IMR-90 (cell line): ENCODE measurements around the gene LAMC2. TPM values are rescaled to one million over a fixed set of nuclear protein-coding genes. Genes with fewer than 3 reads are reported as not detected.

ENCODE experiments used
- ATAC-seq: fragments of 200-7000 bp; cut with Tn5 transposase; 2 replicates; pipeline ENCODE4 v1.9.1; 2020; ENCODE audit warnings: low read depth, mild to moderate bottlenecking, moderate library complexity
- BruUV-seq: library from RNA; stranded (reverse); fragments of 400-500 nt; replicated peaks from 2 replicates; lab custom pipeline; 2021; lab: Mats Ljungman, UMichigan
- CTCF ChIA-PET: fragments of 300-600 bp; formaldehyde crosslinking; extraction: SDS; loops from one replicate; lab custom pipeline; 2021; ENCODE audit warnings: antibody characterized with exemption; lab: Yijun Ruan, JAX
- POLR2A ChIA-PET: fragments of 300-600 bp; sonication (Branson Sonifier 250); formaldehyde crosslinking; loops from one replicate; lab custom pipeline; 2022; ENCODE audit warnings: antibody characterized with exemption; ENCODE audit not compliant: unreplicated experiment; lab: Charles Lee
- DNase-seq: peaks from one replicate; pipeline ENCODE4 v3.0.0; 2013
- H2AFZ ChIP-seq: replicated peaks from 2 replicates; pipeline ENCODE3; 2013; ENCODE audit warnings: low read length, mild to moderate bottlenecking; ENCODE audit not compliant: poor library complexity
- H2AK5ac ChIP-seq: 2 replicates; pipeline ENCODE4 v1.6.1; 2013; ENCODE audit warnings: low read depth, low read length, inconsistent platforms
- H2AK9ac ChIP-seq: replicated peaks from 2 replicates; pipeline ENCODE3; 2013; ENCODE audit warnings: mild to moderate bottlenecking, low read depth, low read length, moderate library complexity; ENCODE audit not compliant: poor library complexity
- H2BK120ac ChIP-seq: 2 replicates; pipeline ENCODE4 v1.6.1; 2013; ENCODE audit warnings: low read depth, low read length, inconsistent platforms
- H2BK15ac ChIP-seq: 3 replicates; pipeline ENCODE4 v1.6.1; 2013; ENCODE audit warnings: low read depth, low read length, inconsistent platforms
- H2BK20ac ChIP-seq: 2 replicates; pipeline ENCODE4 v1.6.1; 2013; ENCODE audit warnings: low read depth, mild to moderate bottlenecking, inconsistent platforms, low read length, moderate library complexity
- H2BK5ac ChIP-seq: 2 replicates; pipeline ENCODE4 v1.6.1; 2013; ENCODE audit warnings: mild to moderate bottlenecking, low read depth, low read length, inconsistent platforms; ENCODE audit not compliant: poor library complexity, severe bottlenecking
- H3K14ac ChIP-seq: replicated peaks from 2 replicates; pipeline ENCODE4 v1.6.1; 2013; ENCODE audit warnings: low read depth, low read length, inconsistent platforms
- H3K18ac ChIP-seq: 2 replicates; pipeline ENCODE4 v1.6.1; 2013; ENCODE audit warnings: low read depth, low read length, control low read depth
- H3K23ac ChIP-seq: 2 replicates; pipeline ENCODE4 v1.6.1; 2013; ENCODE audit warnings: low read depth, low read length, inconsistent platforms
- H3K27ac ChIP-seq: 2 replicates; pipeline ENCODE4 v1.5.1; 2013; ENCODE audit warnings: mild to moderate bottlenecking, control low read depth, low read length; ENCODE audit not compliant: insufficient read depth
- H3K27me3 ChIP-seq: 2 replicates; pipeline ENCODE4 v1.6.1; 2013; ENCODE audit warnings: low read length; ENCODE audit not compliant: control insufficient read depth, insufficient read depth
- H3K36me3 ChIP-seq: 2 replicates; pipeline ENCODE4 v1.6.1; 2013; ENCODE audit warnings: low read length, mixed read lengths; ENCODE audit not compliant: control insufficient read depth, insufficient read depth
- H3K4ac ChIP-seq: 2 replicates; pipeline ENCODE4 v1.6.1; 2013; ENCODE audit warnings: low read depth, low read length, inconsistent platforms
- H3K4me1 ChIP-seq: 2 replicates; pipeline ENCODE4 v1.6.1; 2013; ENCODE audit warnings: low read length, mixed read lengths; ENCODE audit not compliant: control insufficient read depth, insufficient read depth
- H3K4me2 ChIP-seq: 2 replicates; pipeline ENCODE4 v1.6.1; 2013; ENCODE audit warnings: low read depth, mild to moderate bottlenecking, control low read depth, low read length, moderate library complexity
- H3K4me3 ChIP-seq: 2 replicates; pipeline ENCODE4 v1.5.1; 2013; ENCODE audit warnings: low read depth, mild to moderate bottlenecking, control low read depth, low read length, moderate library complexity; ENCODE audit not compliant: insufficient read depth
- H3K56ac ChIP-seq: 2 replicates; pipeline ENCODE4 v1.6.1; 2013; ENCODE audit warnings: low read length, inconsistent platforms; ENCODE audit not compliant: insufficient read depth; ENCODE audit errors: extremely low read depth
- H3K79me1 ChIP-seq, 2 experiments: 2 replicates each; pipeline ENCODE4 v1.6.1; 2013; ENCODE audit warnings: low read length in 2 of 2, inconsistent platforms in 1 of 2, low read depth in 1 of 2
- H3K9ac ChIP-seq: 2 replicates; pipeline ENCODE4 v1.6.1; 2013; ENCODE audit warnings: low read depth, low read length, control low read depth
- H3K9me1 ChIP-seq: 2 replicates; pipeline ENCODE4 v1.6.1; 2013; ENCODE audit warnings: low read length, inconsistent platforms; ENCODE audit not compliant: insufficient read depth
- H3K9me3 ChIP-seq: 2 replicates; pipeline ENCODE4 v1.6.1; 2013; ENCODE audit warnings: low read length; ENCODE audit not compliant: control insufficient read depth, insufficient read depth
- H4K20me1 ChIP-seq: 2 replicates; pipeline ENCODE4 v1.6.1; 2013; ENCODE audit warnings: low read length, inconsistent platforms; ENCODE audit not compliant: insufficient read depth
- H4K5ac ChIP-seq: 2 replicates; pipeline ENCODE4 v1.6.1; 2013; ENCODE audit warnings: mild to moderate bottlenecking, low read depth, low read length, control low read depth
- H4K8ac ChIP-seq, 2 experiments: 2 replicates each; pipeline ENCODE4 v1.6.1; 2013; ENCODE audit warnings: low read depth in 2 of 2, low read length in 2 of 2, control low read depth in 1 of 2, inconsistent platforms in 1 of 2
- H4K91ac ChIP-seq: 2 replicates; pipeline ENCODE4 v1.6.1; 2013; ENCODE audit warnings: low read depth, low read length, inconsistent platforms; ENCODE audit not compliant: insufficient read depth
- CTCF ChIP-seq: conservative IDR thresholded peaks from 2 replicates; pipeline ENCODE4 v1.5.1; 2012; ENCODE audit warnings: mild to moderate bottlenecking, low read depth, low read length, improper control_type of control experiment
- MAFK ChIP-seq: IDR thresholded peaks from 2 replicates; pipeline ENCODE4 v1.6.1; 2012; ENCODE audit warnings: low read depth, low read length, improper control_type of control experiment
- MAZ ChIP-seq: IDR thresholded peaks from 2 replicates; pipeline ENCODE4 v1.6.1; 2012; ENCODE audit warnings: low read depth, mild to moderate bottlenecking, low read length, improper control_type of control experiment, moderate library complexity, borderline replicate concordance
- POLR2A ChIP-seq: IDR thresholded peaks from 2 replicates; pipeline ENCODE4 v1.6.1; 2012; ENCODE audit warnings: mild to moderate bottlenecking, low read depth, low read length
- SMC3 ChIP-seq: fragments of 150-350 bp; IDR thresholded peaks from 2 replicates; pipeline ENCODE4 v1.6.1; 2016; ENCODE audit warnings: low read depth, mild to moderate bottlenecking, antibody characterized with exemption, low read length, moderate library complexity
- WGBS, 2 experiments: methylation state at CpG; one replicate each; pipeline versions ENCODE4 v1.1.5 to v1.1.7; 2013; ENCODE audit warnings: missing lambda C conversion rate in 2 of 2; ENCODE audit not compliant: insufficient read length in 1 of 2; ENCODE audit errors: extremely low coverage in 2 of 2; 5-methylcytosine and 5-hydroxymethylcytosine counted together
- dilution Hi-C: fragments of 300-500 bp; cut with HindIII; formaldehyde crosslinking; loops from one replicate; pipeline ENCODE4 v1.14.3; 2018; ENCODE audit warnings: low sequenced_read_pairs; ENCODE audit not compliant: unreplicated experiment
- in situ Hi-C: fragments of 300-500 bp; cut with MboI; formaldehyde crosslinking; loops from 3 replicates; pipeline ENCODE4 v1.14.3; 2019; ENCODE audit warnings: low sequenced_read_pairs, inconsistent platforms, mixed read lengths
- intact Hi-C: fragments of 100-400 bp; cut with micrococcal nuclease; formaldehyde crosslinking; loops from 2 replicates; pipeline ENCODE4 v1.10.0; 2022
- polyA plus RNA-seq, 3 experiments: library from polyadenylated mRNA; depleted of rRNA; stranded (reverse); fragments of >200 nt; gene quantifications; 2 replicates each; pipeline ENCODE4 v1.2.3, GENCODE V29; 2012; ENCODE audit warnings: low replicate concordance in 1 of 3
- total RNA-seq: library from RNA; depleted of rRNA; stranded (reverse); fragments of >200 nt; gene quantifications from 2 replicates; pipeline ENCODE4 v1.2.3, GENCODE V29; 2012

The LAMC2 gene
- total and polyA plus RNA-seq, 2 of the 4 experiments (the other 2 are of a cell fraction) = 2.3 to 2.8 TPM

DNA sequence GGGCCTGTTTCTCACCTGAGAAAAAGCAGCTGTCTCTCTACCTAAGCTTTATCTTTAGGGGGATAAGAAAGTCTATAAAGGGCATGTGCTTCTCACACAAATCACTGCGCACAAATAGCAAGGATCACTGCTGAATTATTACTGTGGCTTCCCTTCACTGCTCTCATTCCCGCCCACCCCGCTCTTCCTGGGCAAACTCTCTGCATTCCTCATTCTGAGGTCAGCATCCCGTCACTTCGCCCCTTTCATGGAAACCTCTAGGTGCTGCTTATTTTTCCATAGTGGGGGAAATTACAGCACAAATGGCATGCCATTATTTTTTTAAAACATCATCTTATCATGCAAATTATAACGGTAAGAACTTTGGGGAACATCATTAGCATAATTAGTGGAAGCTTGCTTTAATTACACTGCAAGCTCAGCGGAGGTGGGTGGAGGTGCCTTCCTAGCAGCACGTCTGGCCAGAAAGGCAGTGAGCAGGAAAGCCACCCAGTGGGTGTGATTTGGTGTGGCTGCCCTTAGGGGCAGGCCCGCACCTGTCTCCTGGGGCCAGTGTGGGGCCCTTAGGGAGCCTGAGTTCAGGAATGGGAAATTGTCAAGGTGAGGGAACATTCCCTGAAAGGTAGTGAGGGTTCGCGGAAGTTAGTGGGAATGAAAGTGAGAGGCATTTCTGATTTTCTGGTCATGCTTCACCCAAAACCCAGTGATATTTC is 105.9 kb downstream of the LAMC2 start:
- no TSS peak for BruUV-seq
- in situ Hi-C loops (no loop called here), dilution Hi-C loops (no loop called here), intact Hi-C loops (no loop called here)
- no peaks in the 10 kb centered on the region for H3K79me1 ChIP-seq
- no peak overlapping the region for H3K27ac ChIP-seq
- H4K20me1 ChIP-seq = no peaks in the 10 kb centered on the region
- DNase-seq = peak; percentile 81
- H4K91ac ChIP-seq = peak overlapping the region; percentile 48; the same call in 1 of the 2 replicates
- peaks cover 15% of the 10 kb centered on the region for H3K4me1 ChIP-seq
- H2AK9ac ChIP-seq = peak overlapping the region; percentile 58
- peak overlapping the region in 1 of 2 experiments; percentile 67; a peak in 1 of 4 replicates for H4K8ac ChIP-seq
- peak overlapping the region; percentile 48 for H2BK5ac ChIP-seq
- POLR2A ChIA-PET = no interaction called here
- peak overlapping the region; percentile 83 for H2BK20ac ChIP-seq
- no peak overlapping the region for H3K56ac ChIP-seq
- WGBS, 2 experiments = 100% methylated on average over 1 of the region's 11 CpGs; no CpG with 5 or more reads in 1 of the 2 experiments
- peak overlapping the region; percentile 10; the same call in 1 of the 2 replicates for H2AK5ac ChIP-seq
- H3K36me3 ChIP-seq = no peaks in the 10 kb centered on the region
- H3K23ac ChIP-seq = 0 out of 2 replicates have a peak overlapping the region, but pooled peaks have one; percentile 1
- peak overlapping the region; percentile 67; the same call in 2 of the 3 replicates for H2BK15ac ChIP-seq
- H2BK120ac ChIP-seq = peak overlapping the region; percentile 76
- CTCF ChIA-PET = interaction anchor here (0.6 kb wide), 1 partner anchor 190 kb away, joined by 3 read pairs; no protein-coding TSS in a partner anchor
- H4K5ac ChIP-seq = no peak overlapping the region; the same call in 1 of the 2 replicates
- H3K4me3 ChIP-seq = no peak overlapping the region
- H3K9me3 ChIP-seq = 0 out of 2 replicates have a peak, but pooled peaks cover 2% of the 10 kb centered on the region
- peak overlapping the region; percentile 67 for H2AFZ ChIP-seq
- H3K14ac ChIP-seq = peak overlapping the region; percentile 64
- peak overlapping the region; percentile 21; the same call in 1 of the 2 replicates for H3K18ac ChIP-seq
- H3K4ac ChIP-seq = peak overlapping the region; percentile 67
- H3K9me1 ChIP-seq = peaks cover 10% of the 10 kb centered on the region; the same call in 1 of the 2 replicates
- H3K27me3 ChIP-seq = no peaks in the 10 kb centered on the region
- H3K4me2 ChIP-seq = no peak overlapping the region
- ATAC-seq = peak; percentile 88
- no peak for TF ChIP-seq POLR2A
- no peak for TF ChIP-seq MAZ
- no peak for TF ChIP-seq SMC3
- TF ChIP-seq CTCF = no peak
- TF ChIP-seq MAFK = no peak
- H3K9ac ChIP-seq = no peak overlapping the region
